ENCODE data around the gene TMEM145.

Gene TMEM145

GRCh38 chr19:42301646-42302203 lies 11.4 kb upstream of the TMEM145 start, which contains the start of gene PRR19:
Gene PRR19, plus strand, starts transcription at chr19:42302132. Its CDS starts 7,453 bp downstream, at chr19:42309585.
- Histone ChIP-seq H3K27ac (ENCODE audit: low read length) (no peak within 1 kb of the TSS), H3K9me3 (ENCODE audit: control insufficient read depth in 1 of 2, low read length in 2 of 2) (no peaks in the 10 kb centered on the region), H3K27me3 (ENCODE audit: low read depth, low read length) (no peaks in the 10 kb centered on the region)

GRCh38 chr19:42303101-42303464 lies 10.0 kb upstream of the TMEM145 start:
- Histone ChIP-seq H3K9me3 (ENCODE audit: control insufficient read depth in 1 of 2, low read length in 2 of 2) (no peaks in the 10 kb centered on the region), H3K4me1 (ENCODE audit: control insufficient read depth in 1 of 2, insufficient read depth in 2 of 2, low read length in 2 of 2) (peaks cover 0 to 14% of the 10 kb centered on the region in 2 donors), H3K4me3 (ENCODE audit: low read depth in 1 of 2, low read length in 2 of 2) (peak overlapping the region in 1 of 2 donors; percentile 69), H3K27ac (ENCODE audit: low read length) (no peak overlapping the region), H3K36me3 (ENCODE audit: control insufficient read depth in 1 of 2, insufficient read depth in 2 of 2, low read length in 2 of 2) (no peaks in the 10 kb centered on the region), H3K27me3 (ENCODE audit: low read depth, low read length) (no peaks in the 10 kb centered on the region)

More at GRCh38 chr19:42301646-42302203, 11.4 kb upstream of the TMEM145 start, which contains the start of gene PRR19:
- Histone ChIP-seq H3K36me3 (ENCODE audit: control insufficient read depth in 1 of 2, insufficient read depth in 2 of 2, low read length in 2 of 2) (peaks cover 0 to 4% of the 10 kb centered on the region in 2 donors), H3K4me3 (ENCODE audit: low read depth in 1 of 2, low read length in 2 of 2) (peak within 1 kb of the TSS; percentile 65 to 69), H3K4me1 (ENCODE audit: control insufficient read depth in 1 of 2, insufficient read depth in 2 of 2, low read length in 2 of 2) (peaks cover 0 to 14% of the 10 kb centered on the region in 2 donors)

- peaks cover 0 to 14% of the 10 kb centered on the region in 2 donors for H3K4me1 ChIP-seq (ENCODE audit: control insufficient read depth in 1 of 2, insufficient read depth in 2 of 2, low read length in 2 of 2)
- no peak overlapping the region for H3K27ac ChIP-seq (ENCODE audit: low read length)
- no peaks in the 10 kb centered on the region for H3K27me3 ChIP-seq (ENCODE audit: low read depth, low read length)
- no peaks in the 10 kb centered on the region for H3K36me3 ChIP-seq (ENCODE audit: control insufficient read depth in 1 of 2, insufficient read depth in 2 of 2, low read length in 2 of 2)
- no peaks in the 10 kb centered on the region for H3K9me3 ChIP-seq (ENCODE audit: control insufficient read depth in 1 of 2, low read length in 2 of 2)
- H3K4me3 ChIP-seq (ENCODE audit: low read depth in 1 of 2, low read length in 2 of 2): no peak overlapping the region
These were observed 9.2 kb upstream of the TMEM145 start for GRCh38 chr19:42303876-42304275.

- peaks cover 0 to 12% of the 10 kb centered on the region in 2 donors for H3K4me1 ChIP-seq (ENCODE audit: control insufficient read depth in 1 of 2, insufficient read depth in 2 of 2, low read length in 2 of 2)
- H3K9me3 ChIP-seq (ENCODE audit: control insufficient read depth in 1 of 2, low read length in 2 of 2): no peaks in the 10 kb centered on the region
- H3K4me3 ChIP-seq (ENCODE audit: low read depth in 1 of 2, low read length in 2 of 2): no peak overlapping the region
- H3K36me3 ChIP-seq (ENCODE audit: control insufficient read depth in 1 of 2, insufficient read depth in 2 of 2, low read length in 2 of 2): no peaks in the 10 kb centered on the region
- H3K27ac ChIP-seq (ENCODE audit: low read length): no peak overlapping the region
- peaks cover 3% of the 10 kb centered on the region for H3K27me3 ChIP-seq (ENCODE audit: low read depth, low read length)
These were observed 6.5 kb upstream of the TMEM145 start for GRCh38 chr19:42306646-42307045.

- H3K27ac ChIP-seq (ENCODE audit: low read length): no peak overlapping the region
- no peak overlapping the region for H3K4me3 ChIP-seq (ENCODE audit: low read depth in 1 of 2, low read length in 2 of 2)
- no peaks in the 10 kb centered on the region for H3K9me3 ChIP-seq (ENCODE audit: control insufficient read depth in 1 of 2, low read length in 2 of 2)
- H3K27me3 ChIP-seq (ENCODE audit: low read depth, low read length): peaks cover 14% of the 10 kb centered on the region
- no peaks in the 10 kb centered on the region for H3K36me3 ChIP-seq (ENCODE audit: control insufficient read depth in 1 of 2, insufficient read depth in 2 of 2, low read length in 2 of 2)
- H3K4me1 ChIP-seq (ENCODE audit: control insufficient read depth in 1 of 2, insufficient read depth in 2 of 2, low read length in 2 of 2): peaks cover 0 to 19% of the 10 kb centered on the region in 2 donors
These were observed 3.4 kb upstream of the TMEM145 start for GRCh38 chr19:42309686-42310085.

- Histone ChIP-seq H3K9me3 (ENCODE audit: control insufficient read depth in 1 of 2, low read length in 2 of 2) (no peaks in the 10 kb centered on the region), H3K27me3 (ENCODE audit: low read depth, low read length) (peaks cover 14% of the 10 kb centered on the region), H3K27ac (ENCODE audit: low read length) (no peak overlapping the region), H3K36me3 (ENCODE audit: control insufficient read depth in 1 of 2, insufficient read depth in 2 of 2, low read length in 2 of 2) (no peaks in the 10 kb centered on the region), H3K4me1 (ENCODE audit: control insufficient read depth in 1 of 2, insufficient read depth in 2 of 2, low read length in 2 of 2) (peaks cover 0 to 19% of the 10 kb centered on the region in 2 donors), H3K4me3 (ENCODE audit: low read depth in 1 of 2, low read length in 2 of 2) (no peak overlapping the region)
These were observed 1.5 kb upstream of the TMEM145 start for GRCh38 chr19:42311657-42312056.

- H3K27me3 ChIP-seq (ENCODE audit: low read depth, low read length): peaks cover 14% of the 10 kb centered on the region
- no peak overlapping the region for H3K4me3 ChIP-seq (ENCODE audit: low read depth in 1 of 2, low read length in 2 of 2)
- H3K9me3 ChIP-seq (ENCODE audit: control insufficient read depth in 1 of 2, low read length in 2 of 2): no peaks in the 10 kb centered on the region
- no peak overlapping the region for H3K27ac ChIP-seq (ENCODE audit: low read length)
- H3K36me3 ChIP-seq (ENCODE audit: control insufficient read depth in 1 of 2, insufficient read depth in 2 of 2, low read length in 2 of 2): no peaks in the 10 kb centered on the region
- H3K4me1 ChIP-seq (ENCODE audit: control insufficient read depth in 1 of 2, insufficient read depth in 2 of 2, low read length in 2 of 2): peaks cover 0 to 19% of the 10 kb centered on the region in 2 donors
These were observed 739 bp upstream of the TMEM145 start for GRCh38 chr19:42312370-42312769.

- peak overlapping the region in 1 of 2 donors; percentile 71 for H3K4me3 ChIP-seq (ENCODE audit: low read depth in 1 of 2, low read length in 2 of 2)
These were observed 989 bp downstream of the TMEM145 start for GRCh38 chr19:42313840-42314755.

GRCh38 chr19:42315024-42315423 lies 1.9 kb downstream of the TMEM145 start:
- peaks cover 0 to 19% of the 10 kb centered on the region in 2 donors for H3K4me1 ChIP-seq (ENCODE audit: control insufficient read depth in 1 of 2, insufficient read depth in 2 of 2, low read length in 2 of 2)
- H3K4me3 ChIP-seq (ENCODE audit: low read depth in 1 of 2, low read length in 2 of 2): no peak overlapping the region
- no peaks in the 10 kb centered on the region for H3K9me3 ChIP-seq (ENCODE audit: control insufficient read depth in 1 of 2, low read length in 2 of 2)
- no peak overlapping the region for H3K27ac ChIP-seq (ENCODE audit: low read length)
- peaks cover 14% of the 10 kb centered on the region for H3K27me3 ChIP-seq (ENCODE audit: low read depth, low read length)
- no peaks in the 10 kb centered on the region for H3K36me3 ChIP-seq (ENCODE audit: control insufficient read depth in 1 of 2, insufficient read depth in 2 of 2, low read length in 2 of 2)

More at GRCh38 chr19:42313840-42314755, 989 bp downstream of the TMEM145 start:
- H3K9me3 ChIP-seq (ENCODE audit: control insufficient read depth in 1 of 2, low read length in 2 of 2): no peaks in the 10 kb centered on the region
- no peak overlapping the region for H3K27ac ChIP-seq (ENCODE audit: low read length)
- peaks cover 14% of the 10 kb centered on the region for H3K27me3 ChIP-seq (ENCODE audit: low read depth, low read length)
- peaks cover 0 to 19% of the 10 kb centered on the region in 2 donors for H3K4me1 ChIP-seq (ENCODE audit: control insufficient read depth in 1 of 2, insufficient read depth in 2 of 2, low read length in 2 of 2)
- H3K36me3 ChIP-seq (ENCODE audit: control insufficient read depth in 1 of 2, insufficient read depth in 2 of 2, low read length in 2 of 2): no peaks in the 10 kb centered on the region

- Histone ChIP-seq H3K27me3 (ENCODE audit: low read depth, low read length) (peaks cover 11% of the 10 kb centered on the region), H3K4me3 (ENCODE audit: low read depth in 1 of 2, low read length in 2 of 2) (no peak overlapping the region), H3K4me1 (ENCODE audit: control insufficient read depth in 1 of 2, insufficient read depth in 2 of 2, low read length in 2 of 2) (peaks cover 0 to 19% of the 10 kb centered on the region in 2 donors), H3K27ac (ENCODE audit: low read length) (no peak overlapping the region), H3K36me3 (ENCODE audit: control insufficient read depth in 1 of 2, insufficient read depth in 2 of 2, low read length in 2 of 2) (no peaks in the 10 kb centered on the region), H3K9me3 (ENCODE audit: control insufficient read depth in 1 of 2, low read length in 2 of 2) (no peaks in the 10 kb centered on the region)
These were observed 3.4 kb downstream of the TMEM145 start for GRCh38 chr19:42316223-42317211.

Measured in muscle layer of duodenum (tissue), 2 donors.